DMS53 (cell line): Measurements from ENCODE around the gene OPCML.

Source experiments
- DNase-seq: peaks from one replicate; lab custom pipeline; 2025; lab: John Stamatoyannopoulos, UW

Gene OPCML

DNA sequence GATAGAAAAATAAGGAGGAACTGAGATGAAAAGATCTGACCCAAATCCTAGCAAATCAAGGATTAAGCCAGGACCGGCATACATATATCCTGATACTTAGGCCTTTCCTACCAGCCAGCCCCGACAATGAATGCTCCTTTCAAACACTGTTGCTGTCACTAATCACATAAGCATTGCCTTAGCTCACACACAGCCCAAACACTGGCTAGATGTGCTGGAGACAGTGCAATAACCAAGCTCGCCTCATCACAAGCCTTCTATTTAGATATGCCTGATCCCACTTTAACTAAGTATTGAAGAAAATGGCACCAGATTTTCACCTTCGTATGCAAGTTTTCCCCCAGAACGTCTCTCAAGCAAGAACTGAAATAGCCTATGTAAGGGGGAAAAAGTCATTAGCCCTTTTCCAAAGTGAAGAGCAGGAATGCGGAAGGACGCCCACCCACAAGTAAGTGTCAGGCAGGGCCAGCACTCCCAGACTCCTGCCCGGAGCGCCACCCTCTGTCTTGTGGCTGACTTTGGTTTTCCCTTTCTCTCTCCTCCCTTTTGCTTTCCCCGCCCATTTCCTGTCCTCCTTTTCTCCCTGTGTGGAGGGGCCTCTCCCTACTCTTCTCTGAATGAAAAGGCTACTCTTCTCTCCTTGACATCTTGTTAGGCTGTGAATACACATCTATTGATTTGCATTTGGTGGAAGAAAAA lies 8.9 kb upstream of the OPCML start:
- no peak for DNase-seq

- DNase-seq, result peak; percentile 33
Measured at GRCh38 chr11:133536198-133536597, 3.9 kb upstream of the OPCML start.

- DNase-seq, result no peak
Measured at GRCh38 chr11:133533205-133533604, 904 bp upstream of the OPCML start.

DNA sequence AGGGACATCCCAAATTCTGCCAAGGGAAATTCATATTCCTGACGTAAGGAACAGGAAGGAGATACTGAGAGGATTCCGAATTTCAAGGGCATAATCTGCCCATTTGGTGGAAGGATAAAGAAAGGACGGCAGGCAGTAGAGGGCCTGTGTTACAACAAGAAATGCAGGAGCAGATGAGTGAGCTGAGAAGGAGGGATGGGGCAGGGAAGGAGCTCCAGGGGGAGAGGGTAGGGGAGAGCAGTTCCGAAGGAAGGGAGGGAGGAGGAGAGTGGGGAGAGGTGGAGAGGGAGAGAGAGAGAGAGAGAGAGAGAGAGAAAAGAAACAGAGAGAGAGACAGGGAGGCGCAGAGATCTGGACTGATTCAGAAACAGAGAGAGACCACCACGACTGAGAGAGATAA lies 843 bp downstream of the OPCML start:
- DNase-seq, result no peak

GRCh38 chr11:133530501-133530835 lies 1.8 kb downstream of the OPCML start:
- DNase-seq, result no peak

DNA sequence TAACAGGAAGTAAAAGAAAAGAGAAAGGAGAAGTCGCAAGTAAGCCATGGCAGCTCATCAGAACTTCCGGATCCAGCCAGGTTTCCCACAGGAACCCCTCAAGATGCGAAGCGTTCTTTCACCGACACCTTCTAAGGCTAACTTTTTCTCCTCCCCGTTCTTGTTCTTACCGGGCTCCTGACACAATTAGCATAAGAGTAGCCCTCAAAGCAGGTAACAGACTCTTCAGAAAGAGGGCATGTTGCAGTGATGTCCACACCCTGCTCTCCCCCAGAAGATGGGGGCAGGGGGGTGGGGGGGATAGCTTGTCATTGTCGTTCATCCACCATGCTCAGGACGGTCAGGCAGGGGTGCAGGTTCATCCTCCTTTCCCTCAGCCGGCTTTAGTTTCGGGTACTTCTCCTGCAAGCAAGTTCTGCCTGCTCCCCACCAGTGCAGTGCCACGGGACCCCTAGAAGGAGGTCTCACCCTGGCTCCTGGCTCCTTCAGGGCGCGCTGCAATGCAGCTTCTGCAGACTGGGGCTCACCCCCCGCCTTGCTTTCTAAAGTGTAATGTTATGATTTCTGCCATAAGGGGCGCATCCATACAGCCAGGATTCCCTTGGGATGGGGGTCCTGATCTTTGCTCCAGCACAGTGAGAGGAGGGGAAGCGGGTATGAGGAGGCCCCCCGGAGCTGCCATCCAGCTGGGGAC lies 2.3 kb downstream of the OPCML start:
- DNase-seq, result no peak

DNA sequence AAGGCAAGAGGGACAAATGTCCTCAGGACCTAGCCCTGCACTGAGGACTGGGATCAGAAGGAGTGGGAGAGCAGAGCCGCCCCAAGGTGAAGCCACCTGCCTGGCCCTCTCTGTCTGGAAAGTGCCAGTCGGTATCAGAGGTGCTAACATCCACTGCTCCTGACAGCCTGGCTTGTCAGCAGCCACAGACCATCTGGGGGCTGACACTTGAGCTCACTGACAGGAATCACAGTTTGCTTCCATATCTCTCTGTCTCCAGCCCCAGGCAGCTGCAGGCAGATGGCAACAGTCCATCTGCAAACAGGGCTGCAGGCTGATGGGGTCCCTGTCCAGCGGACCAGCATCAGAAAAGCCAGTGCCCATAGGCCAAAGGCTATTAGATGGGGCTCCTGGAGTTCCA lies 5.5 kb downstream of the OPCML start:
- DNase-seq, result no peak

- DNase-seq, result no peak
Measured at GRCh38 chr11:133525976-133526375, 6.3 kb downstream of the OPCML start.

- peak; percentile 66 for DNase-seq
Measured at GRCh38 chr11:133524488-133524887, 7.8 kb downstream of the OPCML start.

DNA sequence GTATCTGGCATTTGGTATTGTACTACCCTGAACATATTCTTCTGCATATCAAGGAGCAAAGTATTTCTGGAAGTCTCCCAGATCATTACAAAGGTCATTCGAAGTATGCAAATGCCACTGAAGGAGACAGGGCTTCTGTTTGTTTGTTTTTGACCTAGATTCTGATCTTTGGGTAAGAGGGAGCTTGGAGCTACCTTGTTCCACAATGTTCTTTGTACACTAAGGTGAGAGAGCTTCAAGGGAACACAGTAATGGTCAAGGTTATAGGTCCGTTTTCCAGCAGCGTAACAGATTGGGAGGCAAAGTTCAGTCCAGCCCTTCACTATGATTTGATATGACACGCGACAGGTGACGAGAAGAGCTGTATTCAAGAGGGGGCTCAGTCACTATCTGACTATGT lies 10.0 kb downstream of the OPCML start:
- DNase-seq, result no peak

DNA sequence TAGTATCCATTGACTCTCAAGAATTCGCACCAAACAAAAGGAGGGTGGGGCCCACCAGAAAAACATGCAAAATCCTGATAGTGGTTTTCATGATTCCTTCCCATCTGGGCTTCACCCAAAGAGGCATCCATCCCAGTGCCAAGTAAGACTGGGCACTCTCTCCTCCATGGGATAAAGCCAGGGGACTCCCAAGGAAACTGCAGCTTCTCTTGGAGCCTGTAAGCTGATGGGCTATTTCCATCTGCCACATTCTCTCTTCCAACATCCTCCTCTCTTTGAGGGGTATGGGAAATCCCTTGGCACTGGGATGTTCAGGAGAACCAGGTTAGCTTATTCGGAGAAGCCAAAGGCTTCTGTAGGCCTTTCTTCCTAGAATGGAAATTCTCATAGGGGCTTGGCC lies 10.8 kb downstream of the OPCML start:
- DNase-seq, result no peak

DNA sequence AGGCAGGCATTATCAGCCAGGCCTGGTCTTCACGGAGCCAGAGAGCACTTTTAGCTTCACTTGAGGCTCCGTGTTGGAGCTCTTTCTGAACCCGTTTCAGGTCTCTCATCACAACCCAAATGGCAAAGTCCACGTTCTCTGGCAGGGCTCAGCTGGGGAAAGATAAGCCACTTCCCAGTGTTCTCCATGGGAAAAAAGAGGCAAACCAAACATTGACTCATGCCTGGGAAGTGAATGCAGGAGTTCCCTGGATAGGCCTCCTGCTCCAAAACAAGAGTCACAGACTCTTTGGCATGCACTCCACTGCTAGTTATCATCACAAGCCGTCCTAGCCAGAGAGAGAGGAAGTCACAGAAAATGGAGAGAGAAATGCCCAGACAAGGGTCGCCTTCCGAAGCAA lies 11.6 kb downstream of the OPCML start:
- peak; percentile 51 for DNase-seq

DNA sequence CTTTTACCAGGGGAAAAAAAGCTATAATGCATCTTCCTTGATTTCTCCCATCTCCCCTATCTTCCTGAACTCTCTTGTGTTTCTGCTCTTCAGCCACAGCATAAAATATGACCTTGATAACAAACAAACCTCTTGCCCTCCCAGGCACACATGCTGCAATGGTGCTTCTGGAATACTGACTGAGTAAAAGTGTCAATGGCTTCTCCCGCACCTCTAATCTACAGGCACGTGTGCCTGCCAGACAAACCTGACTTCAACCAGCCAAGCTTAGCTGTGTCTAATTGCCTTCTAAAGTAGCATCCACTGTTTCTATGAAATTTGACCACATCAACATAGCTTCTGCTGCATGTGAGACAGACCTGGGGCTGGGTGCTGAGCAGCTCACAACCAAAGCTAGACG lies 12.7 kb downstream of the OPCML start:
- no peak for DNase-seq

- no peak for DNase-seq
Measured at GRCh38 chr11:133518702-133519264, 13.5 kb downstream of the OPCML start.

DNA sequence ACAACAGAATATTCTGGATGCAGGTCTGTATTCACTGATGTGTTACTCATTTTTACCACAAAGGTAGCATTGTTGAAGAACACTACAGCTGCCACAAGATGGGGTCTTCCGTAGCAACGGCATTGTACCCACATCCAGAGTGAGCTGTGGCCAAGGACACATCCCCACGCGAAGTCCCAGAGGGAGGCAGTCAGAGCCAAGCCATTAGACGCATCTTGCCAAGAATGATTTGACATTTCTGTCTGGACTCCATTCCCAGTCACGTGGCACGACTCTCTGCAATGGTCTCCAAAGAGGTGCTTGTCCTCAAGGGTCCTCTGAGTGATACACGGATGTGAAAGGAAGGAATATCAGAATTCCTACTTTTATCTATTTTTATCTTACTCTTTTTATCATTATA lies 15.5 kb downstream of the OPCML start:
- DNase-seq, result no peak

DNA sequence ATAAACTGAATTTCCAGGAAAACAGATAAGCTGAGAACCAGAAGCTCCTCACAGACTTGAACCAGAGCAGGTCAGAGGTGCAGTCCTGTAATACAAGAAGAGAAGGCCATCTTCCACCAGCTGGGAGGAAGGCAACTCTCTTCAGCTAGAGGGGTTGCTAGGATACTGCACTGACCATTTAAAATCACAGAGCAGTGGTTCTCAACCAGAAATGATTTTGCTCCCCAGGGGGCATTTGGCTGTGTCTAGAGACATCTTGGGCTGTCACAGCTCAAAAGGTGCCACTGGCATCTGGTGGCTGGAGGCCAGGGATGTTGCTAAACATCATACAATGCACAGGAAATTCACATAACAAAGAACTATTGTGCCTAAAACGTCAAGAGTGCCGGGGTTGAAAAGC lies 17.2 kb downstream of the OPCML start:
- no peak for DNase-seq

DNA sequence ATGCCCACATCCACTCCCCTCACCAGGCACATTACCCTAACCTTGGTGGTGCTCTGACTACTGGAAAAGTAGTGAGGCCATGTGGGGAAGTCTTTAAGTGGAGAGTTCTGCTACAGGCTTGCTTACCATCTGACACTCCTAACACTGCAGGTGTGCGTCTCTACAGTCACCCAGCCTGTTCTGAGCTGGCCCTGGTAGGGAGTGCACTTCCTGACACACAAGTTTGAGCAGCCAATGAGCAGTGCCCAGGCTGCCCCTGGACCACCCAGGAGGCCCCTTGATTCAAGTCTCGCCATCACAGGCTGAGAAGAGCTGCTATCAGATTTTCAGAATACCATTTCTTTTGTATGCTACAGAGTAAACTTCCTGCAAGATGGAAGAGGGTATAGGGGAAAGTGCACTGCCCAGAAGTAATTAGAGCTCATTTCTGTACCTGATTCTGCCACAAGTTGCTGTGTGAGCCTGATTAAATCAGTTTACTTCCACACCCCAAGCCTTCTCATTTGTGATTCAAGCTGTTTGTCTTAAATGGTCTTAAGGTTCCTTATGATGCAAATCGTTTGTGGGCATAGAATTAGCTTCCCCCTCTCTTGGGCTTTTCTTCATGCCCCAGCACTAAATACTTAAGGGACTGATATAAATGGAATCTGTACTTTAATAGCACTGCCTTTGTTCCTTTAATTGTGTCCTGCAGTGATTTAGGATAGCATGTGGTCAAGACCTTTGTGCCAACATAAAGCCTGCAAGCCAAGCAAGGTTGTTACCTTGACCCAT lies 22.2 kb downstream of the OPCML start:
- DNase-seq, result no peak

DNA sequence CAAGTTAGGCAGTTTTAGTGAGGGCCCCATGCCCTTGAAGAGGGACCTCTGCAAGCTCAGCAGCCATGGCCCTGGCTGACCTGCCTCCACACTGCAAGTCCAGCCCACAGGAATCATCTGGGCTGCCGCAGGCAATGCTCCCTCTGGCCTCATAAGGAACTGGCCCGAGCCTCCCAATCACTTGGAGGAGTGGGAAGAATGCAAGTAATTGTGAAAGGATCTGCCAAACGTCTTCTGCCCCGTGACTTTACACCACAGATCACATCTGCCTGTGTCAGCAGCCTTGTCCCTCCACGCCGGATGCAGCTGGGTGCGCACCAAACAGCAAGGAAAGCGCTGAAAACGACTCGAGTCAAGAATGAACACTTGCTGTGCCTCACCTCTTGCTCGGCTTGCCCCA lies 23.8 kb downstream of the OPCML start:
- no peak for DNase-seq

DNA sequence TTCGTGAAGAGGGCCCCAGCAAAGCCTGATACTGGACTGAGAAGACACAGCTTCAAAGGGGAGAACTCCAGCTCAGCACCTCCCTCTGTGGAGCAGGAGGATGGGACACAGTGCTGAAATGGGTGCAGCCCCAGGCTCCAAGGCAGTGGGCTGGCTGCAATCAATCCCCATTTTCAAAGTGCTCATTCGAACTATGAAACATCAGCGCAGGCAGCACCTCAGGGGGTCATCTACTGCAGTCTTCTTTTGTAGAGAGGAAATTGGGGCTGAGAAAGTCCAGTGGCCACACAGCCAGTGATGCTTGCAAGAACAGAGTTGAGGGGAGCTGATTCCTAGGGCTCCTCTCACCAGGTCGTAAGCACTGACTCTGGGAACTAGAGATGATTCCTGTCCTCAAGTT lies 25.1 kb downstream of the OPCML start:
- no peak for DNase-seq

DNA sequence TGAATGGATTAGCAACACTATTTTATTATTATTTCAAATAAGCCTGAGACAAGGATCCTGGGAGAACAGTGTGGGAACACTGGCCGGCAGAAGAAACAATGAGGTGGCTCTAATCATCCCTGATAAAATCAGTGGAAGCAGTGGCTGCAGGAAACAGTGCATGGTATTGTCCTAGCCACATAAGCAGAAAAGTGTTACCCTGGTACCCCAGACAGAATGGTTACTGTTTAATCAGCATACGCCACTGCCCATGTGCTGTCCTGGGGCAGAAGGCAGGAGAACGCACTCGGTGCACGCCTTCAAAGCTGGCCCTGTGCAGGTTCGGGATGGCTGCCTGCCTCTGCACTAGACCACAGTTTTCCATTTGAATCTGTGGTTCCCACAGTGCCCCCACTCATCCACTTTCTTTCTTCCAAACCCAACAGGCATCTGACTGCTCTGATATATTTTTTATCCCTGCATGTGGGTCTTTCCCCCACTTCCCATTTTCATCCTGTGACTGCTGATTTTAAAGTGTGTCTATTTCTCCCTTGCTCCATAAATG lies 25.7 kb downstream of the OPCML start:
- DNase-seq, result no peak

DNA sequence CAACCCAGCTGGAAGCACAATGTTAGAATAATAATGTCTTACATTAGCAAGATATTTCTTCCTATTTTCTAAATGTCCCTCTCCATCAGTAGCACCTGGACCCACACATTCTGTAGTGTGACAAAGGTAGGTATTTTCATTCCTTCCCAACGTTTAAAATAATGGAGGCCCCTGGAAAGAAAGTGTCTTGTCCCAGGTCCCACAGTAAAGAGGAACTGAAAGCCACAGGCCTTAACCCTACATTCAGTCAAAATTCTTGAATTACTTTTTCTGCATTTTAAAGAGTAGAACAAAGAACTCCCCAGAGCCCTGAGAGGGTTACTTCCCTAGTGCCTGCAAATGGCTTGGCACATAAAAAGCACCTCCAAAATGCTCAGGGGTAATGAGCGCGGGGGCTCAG lies 26.3 kb downstream of the OPCML start:
- no peak for DNase-seq

DNA sequence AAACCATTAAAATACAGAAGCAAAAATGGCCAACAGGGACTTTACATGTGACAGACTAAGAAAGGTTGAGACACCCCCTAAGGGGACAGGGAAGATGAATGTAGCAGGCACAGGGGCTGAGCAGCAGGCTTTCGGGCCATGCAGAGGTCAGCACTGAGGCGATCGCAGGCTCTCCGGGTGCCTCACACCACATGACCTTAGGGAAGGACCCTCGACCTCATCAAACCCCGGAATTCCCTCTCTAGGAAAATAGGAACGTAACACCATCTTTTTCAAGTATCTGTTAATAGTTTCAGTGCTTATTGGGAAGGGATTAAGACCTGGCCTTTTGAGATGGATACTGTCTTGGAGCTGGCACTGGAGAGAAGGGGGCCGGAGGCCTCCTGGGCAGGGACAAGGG lies 27.4 kb downstream of the OPCML start:
- DNase-seq, result no peak

DNA sequence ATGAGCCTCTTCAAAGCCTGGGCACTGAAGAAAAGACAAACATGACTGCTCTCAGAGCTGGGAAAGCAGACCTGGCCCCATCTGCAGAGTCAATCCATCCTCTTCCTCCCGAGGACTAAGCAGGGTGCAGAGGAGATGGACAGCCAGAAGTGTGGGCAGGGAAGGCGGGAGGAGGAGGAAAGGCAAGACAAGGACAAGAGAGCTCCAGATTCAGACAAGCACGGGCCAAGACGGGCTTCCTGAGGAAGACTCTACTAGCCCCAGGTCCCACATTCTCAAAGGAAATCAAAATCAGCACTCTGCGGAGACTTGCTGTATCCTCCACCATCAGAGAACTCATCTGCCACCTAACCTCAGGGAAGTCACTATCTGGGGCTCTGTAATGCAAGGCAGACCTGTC lies 28.5 kb downstream of the OPCML start:
- DNase-seq, result no peak
